Activated T-helper 1 cell treated with anti-CD3 and anti-CD28 coated beads, Interleukin-12 subunit alpha, Interleukin-12 subunit beta, Interleukin-2, Interleukin-4 antibody, amounts not matched to agents 30 ng/mL and 10 ng/mL and 1 ng/mL, durations not matched to agents 14 hours and 24 hours and 36 hours (primary cell): ENCODE data around the gene OR51V1. TPM values are rescaled to one million over a fixed set of nuclear protein-coding genes. Genes with fewer than 3 reads are reported as not detected.

ENCODE experiments used
- DNase-seq: peaks from one replicate; pipeline ENCODE4 v3.0.0; 2021; ENCODE audit warnings: low spot score
- H3K27ac Mint-ChIP-seq: one replicate; pipeline ENCODE4 v1.8.0; 2021; ENCODE audit warnings: mild to moderate bottlenecking, mixed read lengths
- H3K27me3 Mint-ChIP-seq: one replicate; pipeline ENCODE4 v1.8.0; 2022; ENCODE audit warnings: mild to moderate bottlenecking, moderate library complexity, mixed read lengths; ENCODE audit not compliant: insufficient read depth
- H3K36me3 Mint-ChIP-seq: one replicate; pipeline ENCODE4 v1.8.0; 2021; ENCODE audit warnings: low read depth, mixed read lengths
- H3K4me1 Mint-ChIP-seq: one replicate; pipeline ENCODE4 v1.8.0; 2021; ENCODE audit warnings: low read depth, mixed read lengths
- H3K4me3 Mint-ChIP-seq: one replicate; pipeline ENCODE4 v1.8.0; 2021; ENCODE audit warnings: mild to moderate bottlenecking, moderate library complexity, mixed read lengths
- H3K9me3 Mint-ChIP-seq: one replicate; pipeline ENCODE4 v1.8.0; 2021; ENCODE audit warnings: mixed read lengths
- intact Hi-C: fragments of 100-400 bp; cut with micrococcal nuclease; formaldehyde crosslinking; loops from one replicate; pipeline ENCODE4 v1.15.1; 2024
- total RNA-seq: library from RNA; stranded (reverse); gene quantifications from 2 replicates; pipeline ENCODE4 v1.2.3, GENCODE V29; 2022

OR51V1 gene
- total RNA-seq, 1 donor from 2014 or later = not detected

DNA sequence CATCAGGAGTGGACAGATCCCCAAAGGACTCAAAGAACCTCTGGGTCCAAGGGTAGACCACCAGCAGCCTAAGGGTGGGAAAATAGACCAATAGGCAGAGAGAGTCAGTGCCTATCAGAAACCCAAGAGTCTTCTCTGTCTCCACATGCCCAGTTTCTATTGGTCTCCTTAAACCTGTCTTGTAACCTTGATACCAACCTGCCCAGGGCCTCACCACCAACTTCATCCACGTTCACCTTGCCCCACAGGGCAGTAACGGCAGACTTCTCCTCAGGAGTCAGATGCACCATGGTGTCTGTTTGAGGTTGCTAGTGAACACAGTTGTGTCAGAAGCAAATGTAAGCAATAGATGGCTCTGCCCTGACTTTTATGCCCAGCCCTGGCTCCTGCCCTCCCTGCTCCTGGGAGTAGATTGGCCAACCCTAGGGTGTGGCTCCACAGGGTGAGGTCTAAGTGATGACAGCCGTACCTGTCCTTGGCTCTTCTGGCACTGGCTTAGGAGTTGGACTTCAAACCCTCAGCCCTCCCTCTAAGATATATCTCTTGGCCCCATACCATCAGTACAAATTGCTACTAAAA lies 26.3 kb upstream of the OR51V1 start, which contains the start of gene HBB:
TSS of gene HBB (minus strand) at position 340 of the 579 bp plus-strand sequence. CDS start at position 290, 50 bp downstream.
- Mint-ChIP-seq H3K4me3 (no peak within 1 kb of the TSS), H3K36me3 (no peaks in the 10 kb centered on the region), H3K9me3 (no peaks in the 10 kb centered on the region), H3K4me1 (no peaks in the 10 kb centered on the region), H3K27me3 (peaks cover 1% of the 10 kb centered on the region), H3K27ac (no peak within 1 kb of the TSS)
- DNase-seq = no peak
- intact Hi-C loops = no loop called here

- no peak overlapping the region for H3K4me3 Mint-ChIP-seq
- H3K27me3 Mint-ChIP-seq = peaks cover 1% of the 10 kb centered on the region
- no peaks in the 10 kb centered on the region for H3K36me3 Mint-ChIP-seq
- H3K9me3 Mint-ChIP-seq = no peaks in the 10 kb centered on the region
- H3K4me1 Mint-ChIP-seq = no peaks in the 10 kb centered on the region
- H3K27ac Mint-ChIP-seq = no peak overlapping the region
- DNase-seq = no peak
- intact Hi-C loops = no loop called here
These were observed 25.0 kb upstream of the OR51V1 start for GRCh38 chr11:5225480-5225871.

DNA sequence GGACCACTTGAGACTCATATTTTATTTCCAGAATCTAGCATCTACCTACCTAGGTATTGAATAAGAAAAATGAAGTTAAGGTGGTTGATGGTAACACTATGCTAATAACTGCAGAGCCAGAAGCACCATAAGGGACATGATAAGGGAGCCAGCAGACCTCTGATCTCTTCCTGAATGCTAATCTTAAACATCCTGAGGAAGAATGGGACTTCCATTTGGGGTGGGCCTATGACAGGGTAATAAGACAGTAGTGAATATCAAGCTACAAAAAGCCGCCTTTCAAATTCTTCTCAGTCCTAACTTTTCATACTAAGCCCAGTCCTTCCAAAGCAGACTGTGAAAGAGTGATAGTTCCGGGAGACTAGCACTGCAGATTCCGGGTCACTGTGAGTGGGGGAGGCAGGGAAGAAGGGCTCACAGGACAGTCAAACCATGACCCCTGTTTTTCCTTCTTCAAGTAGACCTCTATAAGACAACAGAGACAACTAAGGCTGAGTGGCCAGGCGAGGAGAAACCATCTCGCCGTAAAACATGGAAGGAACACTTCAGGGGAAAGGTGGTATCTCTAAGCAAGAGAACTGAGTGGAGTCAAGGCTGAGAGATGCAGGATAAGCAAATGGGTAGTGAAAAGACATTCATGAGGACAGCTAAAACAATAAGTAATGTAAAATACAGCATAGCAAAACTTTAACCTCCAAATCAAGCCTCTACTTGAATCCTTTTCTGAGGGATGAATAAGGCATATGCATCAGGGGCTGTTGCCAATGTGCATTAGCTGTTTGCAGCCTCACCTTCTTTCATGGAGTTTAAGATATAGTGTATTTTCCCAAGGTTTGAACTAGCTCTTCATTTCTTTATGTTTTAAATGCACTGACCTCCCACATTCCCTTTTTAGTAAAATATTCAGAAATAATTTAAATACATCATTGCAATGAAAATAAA lies 24.3 kb upstream of the OR51V1 start:
- peaks cover 1% of the 10 kb centered on the region for H3K27me3 Mint-ChIP-seq
- no peak for DNase-seq
- H3K9me3 Mint-ChIP-seq = no peaks in the 10 kb centered on the region
- H3K4me3 Mint-ChIP-seq = no peak overlapping the region
- no peaks in the 10 kb centered on the region for H3K36me3 Mint-ChIP-seq
- H3K4me1 Mint-ChIP-seq = no peaks in the 10 kb centered on the region
- intact Hi-C loops = no loop called here
- H3K27ac Mint-ChIP-seq = no peak overlapping the region

DNA sequence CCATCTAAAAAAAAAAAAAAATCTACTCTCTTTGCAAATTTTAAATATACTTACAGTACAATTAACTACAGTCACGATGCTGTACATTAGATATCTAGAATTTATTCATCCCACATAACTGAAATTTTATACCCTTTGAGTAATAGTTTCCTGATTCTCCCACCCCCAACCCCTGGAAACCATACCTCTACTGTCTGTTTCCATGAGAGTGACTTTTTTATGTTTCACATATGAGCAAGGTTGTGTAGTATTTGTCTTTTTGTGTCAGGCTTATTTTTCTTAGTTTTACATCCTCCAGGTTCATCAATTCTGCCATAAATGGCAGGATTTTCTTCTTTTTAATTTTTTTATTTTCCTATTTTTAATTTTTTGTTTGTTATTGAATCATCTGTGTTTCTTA lies 23.2 kb upstream of the OR51V1 start:
- Mint-ChIP-seq H3K4me3 (no peak overlapping the region), H3K4me1 (no peaks in the 10 kb centered on the region), H3K9me3 (peaks cover 3% of the 10 kb centered on the region), H3K27me3 (peaks cover 1% of the 10 kb centered on the region), H3K27ac (no peak overlapping the region), H3K36me3 (no peaks in the 10 kb centered on the region)
- no peak for DNase-seq
- intact Hi-C loops = no loop called here

GRCh38 chr11:5223146-5223545 lies 22.7 kb upstream of the OR51V1 start:
- Mint-ChIP-seq H3K27me3 (peaks cover 1% of the 10 kb centered on the region), H3K27ac (no peak overlapping the region), H3K9me3 (peaks cover 3% of the 10 kb centered on the region), H3K4me3 (no peak overlapping the region), H3K4me1 (no peaks in the 10 kb centered on the region), H3K36me3 (no peaks in the 10 kb centered on the region)
- intact Hi-C loops = no loop called here
- DNase-seq = no peak

GRCh38 chr11:5210376-5210885 lies 9.9 kb upstream of the OR51V1 start:
- no peaks in the 10 kb centered on the region for H3K4me1 Mint-ChIP-seq
- H3K27me3 Mint-ChIP-seq = peaks cover 1% of the 10 kb centered on the region
- no peak for DNase-seq
- intact Hi-C loops = no loop called here
- no peak overlapping the region for H3K27ac Mint-ChIP-seq
- H3K4me3 Mint-ChIP-seq = no peak overlapping the region
- no peaks in the 10 kb centered on the region for H3K9me3 Mint-ChIP-seq
- no peaks in the 10 kb centered on the region for H3K36me3 Mint-ChIP-seq

DNA sequence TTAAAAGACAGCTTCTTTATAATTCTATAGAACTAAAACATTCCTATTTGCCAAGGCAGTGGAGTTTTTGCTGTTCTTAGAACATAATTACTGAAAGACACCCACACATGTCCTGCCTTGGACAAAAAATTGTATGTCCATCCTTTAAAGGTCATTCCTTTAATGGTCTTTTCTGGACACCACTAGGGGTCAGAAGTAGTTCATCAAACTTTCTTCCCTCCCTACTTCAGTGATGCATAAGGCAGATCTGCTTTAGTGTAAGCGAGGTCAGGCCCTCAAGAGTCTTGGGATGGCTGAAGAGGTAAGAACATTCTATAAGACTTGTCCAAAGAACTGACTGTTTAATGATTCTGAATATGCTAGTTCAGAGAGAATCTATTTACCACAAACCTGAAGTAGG lies 4.3 kb upstream of the OR51V1 start:
- no peak overlapping the region for H3K4me3 Mint-ChIP-seq
- no peak overlapping the region for H3K27ac Mint-ChIP-seq
- H3K9me3 Mint-ChIP-seq = no peaks in the 10 kb centered on the region
- intact Hi-C loops = no loop called here
- no peaks in the 10 kb centered on the region for H3K27me3 Mint-ChIP-seq
- DNase-seq = no peak
- H3K4me1 Mint-ChIP-seq = no peaks in the 10 kb centered on the region
- H3K36me3 Mint-ChIP-seq = no peaks in the 10 kb centered on the region

GRCh38 chr11:5203366-5203765 lies 2.9 kb upstream of the OR51V1 start:
- Mint-ChIP-seq H3K4me3 (no peak overlapping the region), H3K9me3 (no peaks in the 10 kb centered on the region), H3K27me3 (no peaks in the 10 kb centered on the region), H3K36me3 (no peaks in the 10 kb centered on the region), H3K27ac (no peak overlapping the region), H3K4me1 (no peaks in the 10 kb centered on the region)
- no peak for DNase-seq
- intact Hi-C loops = no loop called here

- Mint-ChIP-seq H3K4me1 (no peaks in the 10 kb centered on the region), H3K9me3 (no peaks in the 10 kb centered on the region)
These were observed 2.2 kb downstream of the OR51V1 start for GRCh38 chr11:5198285-5198684.

DNA sequence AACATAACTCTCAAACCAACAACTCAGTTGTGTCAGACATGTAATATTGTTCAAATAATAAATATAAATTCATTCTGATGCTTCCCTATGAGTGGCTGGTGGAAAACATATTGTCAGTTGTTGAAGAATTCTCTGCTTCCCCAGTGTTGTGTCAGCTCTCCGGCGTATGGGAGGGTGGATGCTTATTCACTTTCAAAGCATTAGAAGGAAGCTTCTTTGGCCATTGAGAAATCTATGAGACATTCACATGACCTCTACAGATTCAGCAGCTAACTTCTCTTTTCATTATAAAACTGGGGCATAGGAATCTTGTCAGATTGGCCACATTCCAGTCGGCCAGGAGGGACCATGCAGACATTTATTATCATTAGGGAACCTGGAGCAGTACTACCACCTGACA lies 2.9 kb downstream of the OR51V1 start:
- no peaks in the 10 kb centered on the region for H3K36me3 Mint-ChIP-seq
- intact Hi-C loops = no loop called here
- no peak for DNase-seq
- H3K4me3 Mint-ChIP-seq = no peak overlapping the region
- no peaks in the 10 kb centered on the region for H3K27me3 Mint-ChIP-seq
- H3K27ac Mint-ChIP-seq = no peak overlapping the region
- H3K4me1 Mint-ChIP-seq = no peaks in the 10 kb centered on the region
- H3K9me3 Mint-ChIP-seq = no peaks in the 10 kb centered on the region

More at GRCh38 chr11:5198285-5198684, 2.2 kb downstream of the OR51V1 start:
- no peak overlapping the region for H3K4me3 Mint-ChIP-seq
- intact Hi-C loops = no loop called here
- H3K36me3 Mint-ChIP-seq = no peaks in the 10 kb centered on the region
- no peaks in the 10 kb centered on the region for H3K27me3 Mint-ChIP-seq
- H3K27ac Mint-ChIP-seq = no peak overlapping the region
- no peak for DNase-seq

DNA sequence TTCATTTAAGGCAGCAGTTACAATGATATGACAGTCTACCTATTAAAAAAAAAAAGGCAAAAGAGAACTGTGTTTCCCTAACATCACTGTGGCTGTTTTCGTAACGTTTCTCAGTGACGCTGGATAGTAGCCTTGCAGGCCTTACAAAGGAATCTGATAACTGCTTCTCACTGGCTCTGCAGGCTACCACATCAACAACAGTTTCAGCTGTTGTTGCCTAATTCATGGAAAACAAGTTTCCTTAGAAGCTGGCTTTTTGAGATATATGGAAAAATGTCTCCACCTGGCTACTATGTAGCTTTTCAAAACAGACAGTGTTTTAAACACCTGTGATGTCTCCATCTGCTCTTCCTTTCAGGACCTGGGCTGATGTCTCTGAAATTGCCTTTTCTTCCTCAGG lies 3.8 kb downstream of the OR51V1 start:
- intact Hi-C loops = no loop called here
- no peak overlapping the region for H3K4me3 Mint-ChIP-seq
- no peak overlapping the region for H3K27ac Mint-ChIP-seq
- H3K36me3 Mint-ChIP-seq = no peaks in the 10 kb centered on the region
- H3K4me1 Mint-ChIP-seq = no peaks in the 10 kb centered on the region
- H3K27me3 Mint-ChIP-seq = no peaks in the 10 kb centered on the region
- DNase-seq = no peak
- H3K9me3 Mint-ChIP-seq = no peaks in the 10 kb centered on the region

- H3K4me3 Mint-ChIP-seq = no peak overlapping the region
- H3K9me3 Mint-ChIP-seq = no peaks in the 10 kb centered on the region
- no peaks in the 10 kb centered on the region for H3K4me1 Mint-ChIP-seq
- H3K36me3 Mint-ChIP-seq = no peaks in the 10 kb centered on the region
- H3K27me3 Mint-ChIP-seq = no peaks in the 10 kb centered on the region
- DNase-seq = no peak
- intact Hi-C loops = no loop called here
- H3K27ac Mint-ChIP-seq = no peak overlapping the region
These were observed 4.4 kb downstream of the OR51V1 start for GRCh38 chr11:5196067-5196466.

DNA sequence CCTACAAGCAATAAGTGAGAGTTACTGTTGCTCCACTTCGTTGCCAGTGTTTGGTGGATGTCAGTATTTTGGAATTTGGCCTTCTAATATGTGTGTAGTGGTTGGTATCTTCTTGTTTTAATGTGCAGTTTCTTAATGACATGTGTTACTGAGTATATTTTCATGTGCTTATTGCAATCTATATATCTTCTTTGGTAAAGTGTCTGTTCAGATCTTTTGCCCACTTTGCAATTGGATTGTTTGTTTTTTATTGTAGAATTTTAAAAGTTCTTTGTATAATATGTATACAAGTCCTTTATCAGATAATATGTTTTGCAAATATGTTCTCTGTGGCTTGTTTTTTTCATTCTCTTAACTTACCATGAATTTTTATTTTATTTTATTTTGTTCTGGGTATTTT lies 7.7 kb downstream of the OR51V1 start:
- intact Hi-C loops = no loop called here
- Mint-ChIP-seq H3K27ac (no peak overlapping the region), H3K4me3 (no peak overlapping the region), H3K27me3 (no peaks in the 10 kb centered on the region), H3K9me3 (no peaks in the 10 kb centered on the region), H3K36me3 (no peaks in the 10 kb centered on the region), H3K4me1 (no peaks in the 10 kb centered on the region)
- no peak for DNase-seq
